GM13976 (cell line): Measurements from ENCODE around the gene DESI2.

Experiments
- DNase-seq: peaks from one replicate; pipeline ENCODE4 v3.0.0; 2012; ENCODE audit warnings: low spot score
- in situ Hi-C: fragments of 300-500 bp; cut with MboI; formaldehyde crosslinking; loops from one replicate; pipeline ENCODE4 v1.12.0; 2022; ENCODE audit warnings: low sequenced_read_pairs, mixed read lengths, inconsistent platforms; ENCODE audit not compliant: unreplicated experiment
- TF ChIP-seq, protein P1 (sequence below): IDR thresholded peaks from 2 replicates; pipeline ENCODE4 v1.5.1; 2012; ENCODE audit warnings: borderline replicate concordance, mild to moderate bottlenecking; ENCODE audit not compliant: insufficient read depth; ENCODE audit errors: extremely low read depth, missing control alignments, control extremely low read depth

The DESI2 gene

GRCh38 chr1:244626709-244627108 lies 26.2 kb upstream of the DESI2 start:
- TF ChIP-seq, protein P1, sequence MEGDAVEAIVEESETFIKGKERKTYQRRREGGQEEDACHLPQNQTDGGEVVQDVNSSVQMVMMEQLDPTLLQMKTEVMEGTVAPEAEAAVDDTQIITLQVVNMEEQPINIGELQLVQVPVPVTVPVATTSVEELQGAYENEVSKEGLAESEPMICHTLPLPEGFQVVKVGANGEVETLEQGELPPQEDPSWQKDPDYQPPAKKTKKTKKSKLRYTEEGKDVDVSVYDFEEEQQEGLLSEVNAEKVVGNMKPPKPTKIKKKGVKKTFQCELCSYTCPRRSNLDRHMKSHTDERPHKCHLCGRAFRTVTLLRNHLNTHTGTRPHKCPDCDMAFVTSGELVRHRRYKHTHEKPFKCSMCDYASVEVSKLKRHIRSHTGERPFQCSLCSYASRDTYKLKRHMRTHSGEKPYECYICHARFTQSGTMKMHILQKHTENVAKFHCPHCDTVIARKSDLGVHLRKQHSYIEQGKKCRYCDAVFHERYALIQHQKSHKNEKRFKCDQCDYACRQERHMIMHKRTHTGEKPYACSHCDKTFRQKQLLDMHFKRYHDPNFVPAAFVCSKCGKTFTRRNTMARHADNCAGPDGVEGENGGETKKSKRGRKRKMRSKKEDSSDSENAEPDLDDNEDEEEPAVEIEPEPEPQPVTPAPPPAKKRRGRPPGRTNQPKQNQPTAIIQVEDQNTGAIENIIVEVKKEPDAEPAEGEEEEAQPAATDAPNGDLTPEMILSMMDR = no peak
- DNase-seq = no peak
- in situ Hi-C loops = no loop called here

DNA sequence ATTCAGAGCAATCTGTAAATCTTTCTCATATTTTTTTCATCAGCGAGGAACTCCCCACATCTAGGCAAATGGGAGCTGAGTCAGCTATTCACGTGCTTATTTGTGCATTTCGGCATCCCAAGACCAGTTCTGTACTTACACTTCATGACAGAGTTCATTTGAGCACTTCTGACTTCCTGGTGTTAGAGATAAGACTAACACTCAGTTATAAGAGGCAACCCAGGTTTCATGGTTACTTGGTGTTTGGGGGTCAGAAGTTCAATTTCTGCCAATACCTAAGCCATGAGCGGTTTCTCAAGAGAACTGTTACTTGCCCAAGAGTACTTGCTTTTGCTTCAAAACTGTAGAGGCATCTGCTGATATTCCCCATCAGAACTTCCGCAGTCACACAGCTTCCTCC lies 24.1 kb upstream of the DESI2 start:
- TF ChIP-seq, protein P1 = no peak
- no peak for DNase-seq
- in situ Hi-C loops = no loop called here

DNA sequence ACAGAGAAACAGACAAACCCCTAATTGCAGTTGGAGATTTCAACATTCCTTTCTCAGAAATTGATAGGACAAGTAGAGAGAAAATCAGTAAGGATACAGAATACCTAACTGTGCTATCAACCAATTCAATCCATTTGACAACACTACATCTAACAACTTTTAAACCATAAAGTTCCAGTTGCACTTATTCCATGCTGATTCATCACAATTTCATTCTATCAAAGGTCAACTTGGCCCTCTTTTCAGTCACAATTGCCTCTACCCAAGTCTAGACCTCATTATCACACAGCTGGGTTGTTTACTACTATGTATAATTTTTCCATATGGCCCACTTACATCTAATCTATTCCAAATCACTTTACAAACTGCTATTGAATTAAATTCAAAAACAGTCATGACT lies 19.8 kb upstream of the DESI2 start:
- TF ChIP-seq, protein P1 = no peak
- in situ Hi-C loops = no loop called here
- no peak for DNase-seq

DNA sequence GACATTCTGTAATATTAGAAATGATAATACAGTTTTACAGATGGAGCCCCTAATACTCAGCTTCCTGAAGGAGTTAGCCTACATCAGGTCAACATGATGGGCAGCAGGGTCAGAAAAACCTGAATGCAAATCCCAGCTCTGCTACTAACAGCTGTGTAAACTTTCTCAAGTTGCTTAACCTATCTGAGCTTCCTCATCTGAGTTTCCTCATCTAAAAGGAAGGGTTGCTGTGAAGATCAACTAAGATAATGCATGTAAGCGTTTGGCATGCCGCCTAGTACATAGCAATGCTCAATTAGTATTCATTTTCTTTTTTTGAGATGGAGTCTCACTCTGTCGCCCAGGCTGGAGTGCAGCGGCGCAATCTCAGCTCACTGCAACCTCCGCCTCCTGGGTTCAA lies 18.4 kb upstream of the DESI2 start:
- TF ChIP-seq, protein P1 = no peak
- DNase-seq = no peak

GRCh38 chr1:244636488-244637259 lies 16.3 kb upstream of the DESI2 start:
- TF ChIP-seq, protein P1 = no peak
- no peak for DNase-seq
- in situ Hi-C loops = no loop called here

More for the DNA sequence above, 18.4 kb upstream of the DESI2 start:
- in situ Hi-C loops = no loop called here

- in situ Hi-C loops = no loop called here
- TF ChIP-seq, protein P1 = no peak
- no peak for DNase-seq
These were observed 13.4 kb upstream of the DESI2 start for GRCh38 chr1:244639561-244639960.
